ENCODE measurements around the gene UGDH.
"Not testable (repeated sequence)": the region's sequence is repeated elsewhere in the genome, so short reads cannot be mapped to it uniquely, and the experiment has no call there.

Gene UGDH

GRCh38 chr4:39494354-39494753 lies 32.9 kb downstream of the UGDH start:
- no peak for DNase-seq

GRCh38 chr4:39490322-39490721 lies 36.9 kb downstream of the UGDH start:
- no peak for DNase-seq

- DNase-seq = peak; percentile 44 to 53
Observed at GRCh38 chr4:39486221-39486804, 40.9 kb downstream of the UGDH start.

DNA sequence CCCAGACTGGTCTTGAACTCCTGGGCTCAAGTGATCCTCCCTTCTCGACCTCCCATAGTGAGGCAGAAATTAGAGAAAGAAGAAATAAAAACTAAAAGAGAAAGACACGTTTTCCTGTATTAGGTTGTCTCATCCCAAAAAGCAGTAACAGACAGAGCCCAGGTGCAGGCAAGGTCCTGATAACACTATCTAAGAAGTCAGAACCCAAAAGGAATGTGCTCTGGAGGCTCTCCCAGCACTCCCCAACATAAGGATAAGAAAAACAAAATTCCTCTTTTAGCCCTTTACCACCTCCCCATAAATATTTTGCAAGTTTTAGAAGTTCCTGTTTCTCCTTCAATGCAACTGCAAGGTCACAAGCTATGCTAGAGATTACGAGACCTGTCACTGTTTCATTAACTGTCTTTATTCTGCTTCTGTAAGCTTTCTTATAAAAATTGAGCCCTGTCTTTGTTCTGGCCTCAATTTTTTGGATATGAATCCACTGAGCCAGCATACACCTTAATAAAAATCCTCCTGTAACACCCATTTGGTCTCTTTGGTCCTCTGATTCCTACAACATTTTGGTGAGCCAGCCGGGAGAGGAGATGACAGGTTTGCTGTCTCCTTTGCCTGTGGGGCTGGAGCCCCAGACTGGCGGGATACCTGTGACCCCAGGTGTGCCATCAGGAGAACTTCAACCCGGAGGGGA lies 42.5 kb downstream of the UGDH start:
- peak; percentile 74 to 87 for DNase-seq

DNA sequence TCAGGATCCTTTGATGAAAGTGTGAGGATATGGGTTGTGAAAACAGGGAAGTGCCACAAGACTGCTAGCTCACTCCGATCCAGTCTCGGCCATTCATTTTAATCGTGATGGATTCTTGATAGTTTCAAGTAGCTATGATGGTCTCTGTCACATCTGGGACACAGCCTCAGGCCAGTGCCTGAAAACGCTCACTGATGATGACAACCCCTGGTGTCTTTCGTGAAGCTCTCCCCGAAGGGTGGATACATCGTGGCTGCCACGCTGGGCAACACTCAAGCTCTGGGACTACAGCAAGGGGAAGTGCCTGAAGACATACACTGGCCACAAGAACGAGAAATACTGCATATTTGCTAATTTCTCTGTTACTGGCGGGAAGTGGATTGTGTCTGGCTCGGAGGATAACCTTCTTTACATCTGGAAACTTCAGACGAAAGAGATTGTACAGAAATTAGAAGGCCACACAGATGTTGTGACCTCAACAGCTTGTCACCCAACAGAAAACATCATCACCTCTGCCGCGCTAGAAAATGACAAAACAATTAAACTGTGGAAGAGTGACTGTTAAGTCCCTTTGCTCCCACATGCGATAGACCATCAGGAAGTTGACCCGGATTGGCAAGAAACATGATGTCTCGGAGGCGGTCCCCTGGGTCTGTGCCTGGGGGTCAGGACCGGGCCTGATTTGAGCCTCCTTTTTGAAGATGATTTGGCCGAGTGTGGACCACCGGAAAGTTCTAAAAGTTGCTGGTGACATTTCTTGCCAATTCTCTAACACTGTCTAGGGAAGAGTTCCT lies 46.1 kb downstream of the UGDH start:
- DNase-seq = peak; percentile 65 to 75

- no peak for DNase-seq
Observed at GRCh38 chr4:39480251-39480650, 47.0 kb downstream of the UGDH start.

DNA sequence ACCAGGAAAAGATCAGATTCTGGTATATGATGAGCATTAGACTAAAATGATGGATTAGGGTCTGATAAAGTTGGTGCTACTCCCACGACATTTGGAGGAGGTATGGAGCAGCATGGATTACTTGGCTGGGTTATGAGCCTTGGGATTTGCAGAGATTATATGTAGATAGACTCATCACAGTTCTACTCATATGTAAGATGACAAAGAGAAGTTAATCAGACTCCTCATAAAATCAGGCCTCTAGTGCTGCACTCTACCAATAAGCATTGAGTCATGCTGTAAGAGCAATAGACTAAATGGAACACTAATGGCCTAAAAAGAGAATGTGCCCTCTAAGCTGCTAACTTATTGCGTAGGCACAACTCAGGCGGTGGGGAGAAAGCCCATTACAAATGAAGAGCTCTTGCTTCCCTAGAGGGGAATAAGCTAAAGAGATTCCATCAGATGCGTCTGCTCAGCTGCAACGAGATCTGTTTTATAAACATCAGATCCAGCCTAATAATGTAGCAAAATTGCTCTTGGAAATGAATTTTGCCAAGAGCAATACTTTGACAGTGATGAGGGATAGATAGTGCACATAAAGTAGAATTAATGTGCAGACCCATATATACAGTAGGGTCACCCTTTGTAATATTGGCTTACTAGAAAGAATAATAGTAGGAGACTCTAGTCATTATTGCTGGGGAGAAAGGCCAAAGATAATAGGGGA lies 50.9 kb downstream of the UGDH start:
- DNase-seq = no peak

DNA sequence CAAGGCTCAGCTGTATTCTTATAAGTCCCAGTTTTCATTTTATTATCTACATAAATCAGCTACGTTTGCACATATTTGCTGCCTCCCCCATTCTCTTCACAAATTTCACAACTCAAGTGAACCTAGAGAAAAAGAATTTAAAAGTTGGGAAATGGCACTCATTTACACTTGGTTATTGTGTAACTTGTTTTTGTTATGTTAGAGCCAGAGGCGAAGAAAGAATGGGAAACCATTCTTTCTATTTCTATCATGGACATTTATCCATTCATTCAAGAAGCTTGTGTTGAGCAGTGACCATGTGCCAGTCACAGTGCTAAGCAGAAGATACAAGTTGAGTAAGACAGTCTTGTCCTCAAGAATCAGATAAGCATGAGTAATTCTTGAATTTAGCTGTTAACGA lies 54.8 kb downstream of the UGDH start:
- no peak for DNase-seq

GRCh38 chr4:39470402-39470801 lies 56.8 kb downstream of the UGDH start:
- DNase-seq = no peak

GRCh38 chr4:39469429-39470077 lies 57.7 kb downstream of the UGDH start:
- DNase-seq = peak; percentile 72 to 90

GRCh38 chr4:39467464-39467863 lies 59.8 kb downstream of the UGDH start:
- no peak for DNase-seq

GRCh38 chr4:39466747-39467146 lies 60.5 kb downstream of the UGDH start:
- no peak for DNase-seq

DNA sequence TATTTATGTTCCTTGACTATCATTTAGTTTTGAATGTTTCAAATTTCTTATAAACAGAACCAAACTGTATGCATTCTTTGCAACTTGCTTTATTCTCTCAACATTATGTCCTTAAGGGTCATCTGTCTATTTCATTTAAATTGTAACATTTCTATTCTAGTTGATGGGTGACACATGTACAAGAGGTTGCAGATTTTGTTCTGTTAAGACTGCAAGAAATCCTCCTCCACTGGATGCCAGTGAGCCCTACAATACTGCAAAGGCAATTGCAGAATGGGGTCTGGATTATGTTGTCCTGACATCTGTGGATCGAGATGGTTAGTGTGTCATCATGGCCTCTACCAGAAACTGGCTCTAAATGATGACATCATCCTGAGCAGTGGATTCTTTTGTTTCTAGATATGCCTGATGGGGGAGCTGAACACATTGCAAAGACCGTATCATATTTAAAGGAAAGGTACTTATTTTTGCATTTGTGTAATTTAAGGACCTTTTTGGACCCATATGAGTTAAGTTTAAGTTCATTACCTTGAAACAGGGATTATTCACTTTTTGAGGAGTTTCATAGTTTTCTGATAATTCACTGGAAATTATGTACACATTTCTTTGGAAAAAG lies 62.2 kb downstream of the UGDH start:
- DNase-seq = peak in 1 of 2 donors; percentile 27

GRCh38 chr4:39458505-39459300 lies 68.5 kb downstream of the UGDH start, which contains the start of the genes LIAS and RPL9:
LIAS (plus strand) TSS chr4:39459056; CDS start chr4:39459118, 62 bp downstream.
RPL9 (minus strand) TSS chr4:39458922; CDS start chr4:39458439, 483 bp downstream.
- DNase-seq = peak; percentile 99

- DNase-seq = not testable (repeated sequence)
Observed at GRCh38 chr4:39458161-39458504, 69.1 kb downstream of the UGDH start.

DNA sequence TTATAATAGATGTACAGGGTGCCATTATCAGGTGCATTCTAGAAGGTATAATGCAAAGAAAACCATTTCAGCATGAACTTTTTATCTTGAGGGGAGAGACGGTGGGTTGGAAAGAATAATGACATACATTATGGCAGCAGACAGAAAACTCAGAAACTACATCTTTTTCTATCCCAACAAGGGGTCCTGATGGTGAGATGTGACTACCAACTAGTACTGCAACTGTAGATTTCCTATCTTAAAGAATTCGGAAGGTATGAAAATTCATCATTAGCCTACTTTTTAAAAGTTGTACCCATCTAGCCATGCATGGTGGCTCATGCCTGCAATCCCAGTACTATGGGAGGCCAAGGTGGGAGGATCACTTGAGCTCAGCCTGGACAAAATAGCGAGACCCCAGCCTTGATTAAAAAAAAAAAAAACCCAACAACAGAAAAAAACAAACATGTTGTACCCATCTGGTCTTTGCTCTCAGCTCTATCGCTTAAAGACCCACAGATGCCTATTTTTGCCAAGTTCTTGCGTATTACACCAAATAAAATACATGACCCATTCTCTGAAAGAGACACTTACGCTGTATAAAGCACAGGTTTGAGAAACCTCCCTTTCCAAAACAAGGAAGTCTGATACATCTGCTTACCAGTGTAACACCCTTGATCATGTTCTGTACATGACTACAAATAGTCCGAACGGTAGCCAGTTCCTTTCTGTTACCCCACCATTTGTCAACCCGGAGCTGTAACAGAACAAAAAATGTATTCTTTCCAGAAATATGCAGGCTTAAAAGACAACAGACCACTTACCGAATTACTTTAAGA lies 70.1 kb downstream of the UGDH start:
- no peak for DNase-seq

- no peak for DNase-seq
Observed at GRCh38 chr4:39455486-39455885, 71.8 kb downstream of the UGDH start.

- no peak for DNase-seq
Observed at GRCh38 chr4:39453738-39454137, 73.5 kb downstream of the UGDH start.

DNA sequence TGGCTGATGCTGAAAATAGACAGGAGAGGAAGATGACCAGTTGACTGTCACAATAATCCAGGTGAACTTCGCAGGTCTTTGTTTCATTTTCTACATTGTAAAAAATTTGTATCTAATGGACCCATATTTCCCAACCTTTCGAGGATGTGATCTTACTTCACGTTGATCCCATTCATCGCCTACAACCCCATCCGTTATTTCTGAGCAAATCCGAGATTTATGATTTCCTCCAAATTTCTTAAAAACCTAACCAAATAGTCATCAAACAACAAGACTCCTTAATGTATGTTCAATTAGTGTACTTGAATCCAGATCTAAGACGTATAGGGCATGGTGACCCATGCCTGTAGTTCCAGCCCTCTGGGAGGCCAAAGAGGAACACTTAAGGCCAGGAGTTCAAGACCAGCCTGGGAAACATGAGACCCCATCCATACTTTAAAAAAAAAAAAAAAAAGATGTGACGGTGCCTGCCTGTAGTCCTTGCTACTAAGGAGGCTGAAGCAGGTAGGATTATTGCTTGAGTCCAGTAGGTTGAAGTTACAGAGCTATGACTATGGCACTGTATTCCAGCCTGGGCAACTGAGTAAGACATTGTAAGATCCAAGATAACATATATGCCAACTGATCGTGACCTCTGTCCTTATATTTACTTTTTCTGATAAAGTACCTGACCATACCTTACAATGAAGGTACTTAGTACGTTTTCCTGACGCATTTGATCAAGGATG lies 74.2 kb downstream of the UGDH start:
- no peak for DNase-seq

All from inflammatory macrophage (primary cell).